GM21447 (cell line): ENCODE measurements around the gene RPRD1A.
"Not testable (repeated sequence)": the region's sequence is repeated elsewhere in the genome, so short reads cannot be mapped to it uniquely, and the experiment has no call there.

Experiments
- ATAC-seq: cut with Tn5 transposase; IDR thresholded peaks from one replicate; pipeline ENCODE4 v1.9.1; 2021; ENCODE audit not compliant: unreplicated experiment

Gene RPRD1A

DNA sequence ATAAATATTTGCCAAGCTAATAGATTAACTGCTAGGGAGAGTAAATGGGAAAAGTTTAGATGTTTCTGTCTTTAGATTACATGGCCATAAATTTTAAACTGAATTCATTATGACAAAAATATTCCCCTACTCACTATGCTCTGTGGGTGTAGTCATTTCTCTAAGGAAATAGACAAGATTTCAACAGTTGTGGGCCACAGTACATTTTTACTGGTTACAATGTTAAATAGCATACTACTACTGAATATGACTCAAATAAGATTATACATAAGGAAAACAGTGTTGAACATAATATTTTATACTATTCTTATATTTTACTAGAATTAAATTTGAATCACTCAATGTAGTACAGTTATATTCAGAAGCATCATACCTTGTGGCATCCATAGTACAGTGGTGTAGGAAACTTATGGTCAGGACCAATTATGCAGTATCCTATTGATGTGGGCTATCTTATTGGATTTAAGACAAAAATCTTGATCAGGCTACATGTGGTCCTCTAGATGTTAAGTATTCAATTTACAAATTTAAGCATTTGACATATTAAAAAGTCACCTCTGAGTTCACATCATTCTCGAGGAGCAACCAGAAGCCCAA is 33.0 kb downstream of the RPRD1A start:
- ATAC-seq, result no peak

DNA sequence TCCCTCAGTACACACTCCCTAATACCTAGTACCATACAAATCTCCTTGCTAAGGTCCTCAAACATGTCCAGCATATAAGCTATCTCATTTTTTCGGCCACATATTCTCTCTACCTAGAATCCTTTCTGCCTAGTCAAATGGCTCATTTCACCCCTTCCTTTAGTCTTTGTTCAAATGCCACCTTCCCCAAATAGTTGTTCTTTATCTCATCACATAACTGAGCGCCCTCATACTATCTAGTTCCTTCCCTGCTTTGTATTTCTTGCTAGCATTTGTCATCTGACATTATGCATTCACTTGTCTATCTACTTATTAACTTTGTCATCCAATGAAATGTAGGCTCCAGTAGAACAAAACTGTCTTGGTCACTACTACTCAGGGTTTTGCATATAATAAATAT is 35.5 kb downstream of the RPRD1A start:
- ATAC-seq, result no peak

DNA sequence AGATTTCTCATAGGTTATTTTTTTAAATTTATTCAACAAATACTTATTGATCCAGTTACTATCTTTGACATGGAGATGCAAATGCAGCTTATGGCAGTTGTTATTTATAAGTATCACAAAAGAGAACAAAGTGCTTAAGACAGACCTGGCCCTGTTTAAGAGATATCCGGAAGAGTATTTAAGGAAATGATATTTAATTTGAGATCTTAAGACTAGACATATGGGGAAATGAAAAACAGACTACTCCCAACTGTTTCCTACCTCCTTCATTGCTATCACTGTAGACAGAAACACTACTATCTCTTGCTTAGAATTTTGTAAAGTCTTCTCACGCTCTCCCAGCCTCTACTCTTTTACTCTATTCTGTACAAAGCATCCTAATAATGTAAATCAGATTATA is 36.0 kb downstream of the RPRD1A start:
- no peak for ATAC-seq

DNA sequence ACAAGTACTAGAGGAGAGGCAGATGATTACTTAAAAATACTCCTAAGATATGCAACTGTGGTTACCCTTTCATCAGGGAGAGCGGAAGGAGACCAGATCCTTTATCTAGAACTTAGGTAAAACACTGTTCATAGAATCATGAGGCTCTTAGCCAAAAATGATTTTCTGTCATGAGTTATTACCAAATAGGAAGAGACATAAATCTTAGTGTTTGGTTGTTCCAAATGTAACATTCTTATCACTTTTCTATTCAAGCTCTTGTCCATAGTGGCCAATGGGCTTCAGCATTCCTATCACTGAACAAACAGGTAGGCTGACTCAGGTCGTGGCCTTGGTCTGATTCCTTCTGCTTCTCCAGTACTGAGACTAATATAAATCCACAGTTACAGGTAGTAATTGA is 38.5 kb downstream of the RPRD1A start:
- no peak for ATAC-seq

DNA sequence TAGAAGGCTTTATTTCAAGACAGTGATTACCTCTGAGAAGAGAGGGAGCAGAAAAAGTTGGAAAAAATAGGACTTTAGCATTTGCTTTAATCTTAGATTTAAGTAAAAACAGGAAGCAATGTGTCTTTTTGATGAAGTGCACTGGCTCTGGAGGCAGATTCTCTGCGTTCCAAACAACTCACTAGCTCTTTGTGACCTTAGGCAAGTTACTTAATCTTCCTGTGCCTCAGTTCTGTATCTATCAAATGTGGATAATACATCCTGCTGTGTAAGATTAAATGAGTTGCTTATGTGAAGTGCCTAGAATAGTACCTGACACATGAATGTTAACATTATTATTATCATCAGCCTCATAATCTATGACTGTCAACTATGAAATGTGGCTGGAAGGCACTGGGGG is 42.3 kb downstream of the RPRD1A start:
- no peak for ATAC-seq

DNA sequence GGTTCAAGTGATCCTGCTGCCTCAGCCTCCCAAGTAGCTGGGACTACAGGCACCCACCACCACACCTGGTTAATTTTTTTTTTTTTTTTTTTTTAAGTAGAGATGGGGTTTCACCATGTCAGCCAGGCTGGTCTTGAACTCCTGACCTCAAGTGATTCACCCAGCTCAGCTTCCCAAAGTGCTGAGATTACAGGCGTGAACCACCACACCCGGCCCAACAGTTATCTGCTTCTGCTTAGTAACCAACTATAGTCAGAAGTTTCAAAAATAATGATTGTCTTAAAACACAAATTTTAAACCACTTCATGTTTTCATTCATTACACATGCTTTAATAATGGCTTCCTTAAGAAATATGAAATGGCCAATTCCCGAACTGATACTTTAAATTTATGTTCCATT is 43.1 kb downstream of the RPRD1A start:
- ATAC-seq, result not testable (repeated sequence)

DNA sequence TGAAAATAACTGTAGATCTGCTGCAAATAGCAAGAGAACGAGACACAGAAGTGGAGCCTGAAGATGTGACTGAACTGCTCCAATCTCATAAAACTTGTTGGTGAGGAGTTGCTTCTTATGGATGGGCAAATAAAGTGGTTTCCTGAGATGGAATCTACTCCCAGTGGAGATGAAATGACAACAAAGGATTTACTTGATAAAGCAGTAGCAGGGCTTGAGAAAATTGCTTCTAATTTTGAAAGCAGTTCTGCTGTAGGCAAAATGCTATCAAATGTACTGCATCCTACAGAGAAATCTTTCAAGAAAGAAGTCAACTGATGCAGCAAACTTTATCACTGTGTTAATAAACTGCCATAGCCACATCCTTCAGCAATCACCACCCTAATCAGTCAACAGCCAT is 44.0 kb downstream of the RPRD1A start:
- no peak for ATAC-seq

DNA sequence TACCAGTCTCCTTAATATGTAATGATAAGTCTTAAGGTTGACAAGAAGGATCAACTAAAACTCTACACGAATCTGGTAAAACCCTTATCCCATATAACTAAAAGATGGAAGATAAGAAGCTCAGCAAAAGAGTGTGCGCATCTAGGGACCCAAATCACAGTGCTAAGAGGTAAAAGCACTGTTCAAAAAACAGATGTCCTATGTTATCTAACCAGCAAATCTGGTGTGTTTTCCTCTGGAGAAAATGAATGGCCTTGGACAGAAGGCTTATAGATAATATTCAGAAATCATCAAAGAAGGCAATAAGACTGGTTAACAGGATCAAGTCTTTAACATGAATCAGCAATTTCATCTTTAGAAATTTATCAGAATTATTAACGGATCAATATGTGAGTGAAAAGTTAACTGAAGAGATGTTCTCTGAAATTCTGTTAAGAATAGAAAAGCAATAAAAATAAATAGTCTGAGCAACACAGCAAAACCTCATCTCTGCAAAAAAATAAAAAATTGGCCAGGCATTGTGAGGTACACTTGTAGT is 47.1 kb downstream of the RPRD1A start:
- no peak for ATAC-seq

DNA sequence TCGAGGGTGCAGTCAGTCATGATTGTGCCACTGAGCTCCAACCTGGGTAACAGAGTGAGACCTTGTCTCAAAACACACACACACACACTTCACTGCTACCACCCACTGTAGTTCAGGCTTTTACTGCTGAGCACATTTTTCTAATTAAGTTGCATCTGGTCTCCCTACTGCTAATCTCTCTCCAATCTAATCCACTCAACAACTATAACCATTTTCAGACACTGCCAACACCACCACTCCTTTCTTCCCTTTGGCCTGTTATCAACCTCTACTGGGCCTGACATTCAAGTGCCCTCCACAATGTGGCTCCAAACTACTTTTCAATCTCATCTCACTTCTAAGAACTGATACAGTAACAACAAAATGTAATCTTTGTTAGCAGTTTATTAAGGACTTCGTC is 50.1 kb downstream of the RPRD1A start:
- ATAC-seq, result no peak

DNA sequence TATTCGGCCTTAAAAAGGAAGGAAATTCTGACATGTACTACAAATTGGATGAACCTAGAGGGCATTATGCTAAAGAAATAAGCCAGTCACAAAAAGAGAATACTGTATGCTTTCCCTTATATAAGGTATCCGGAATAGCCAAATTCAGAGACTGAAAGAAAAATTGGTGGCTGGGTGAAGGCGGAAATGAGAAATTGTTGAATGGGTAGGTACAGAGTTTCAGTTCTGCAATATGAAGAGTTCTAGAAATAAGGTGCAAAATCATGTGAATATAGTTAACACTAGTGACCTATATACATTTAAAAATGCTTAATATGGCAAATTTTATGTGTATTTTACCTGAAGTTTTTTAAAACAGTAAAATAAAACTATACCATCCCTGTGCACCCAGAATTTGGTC is 51.7 kb downstream of the RPRD1A start:
- ATAC-seq, result peak; percentile 92

DNA sequence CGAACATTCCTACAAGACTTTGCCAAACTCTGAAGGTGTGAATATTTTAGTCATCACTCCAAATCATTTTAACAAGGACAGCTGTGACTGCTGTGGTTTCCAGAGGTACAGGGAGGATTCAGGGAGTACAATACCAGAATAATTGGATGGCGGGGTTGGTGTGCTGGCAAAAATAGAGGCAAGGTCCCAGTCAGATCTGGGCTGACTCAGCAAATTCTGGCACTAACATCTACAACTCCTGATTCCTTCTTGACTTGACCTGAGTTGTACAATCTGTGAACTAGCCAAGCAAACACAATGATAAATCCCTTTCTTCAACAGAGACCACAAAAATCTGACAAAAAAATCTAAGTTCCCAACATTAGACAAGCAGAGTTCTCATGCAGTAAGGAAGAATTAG is 54.5 kb downstream of the RPRD1A start:
- no peak for ATAC-seq

DNA sequence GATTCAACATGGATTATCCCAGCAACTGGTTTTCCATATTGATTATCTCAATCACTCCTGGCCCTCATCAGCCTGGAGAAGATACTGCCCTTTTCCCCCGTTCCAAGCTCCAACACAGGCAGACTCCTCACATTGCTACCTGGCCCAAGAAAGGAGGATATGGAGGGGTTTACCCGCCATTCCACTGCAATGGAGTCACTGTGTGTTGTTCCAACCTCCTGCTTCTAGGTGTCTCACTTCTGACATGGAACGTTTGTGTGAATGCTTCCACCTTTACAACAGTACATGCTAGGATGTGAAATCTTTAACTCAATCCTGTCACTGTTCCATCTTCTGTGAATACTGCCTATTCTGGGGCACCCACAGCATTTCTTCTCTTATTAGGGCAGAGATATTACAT is 58.1 kb downstream of the RPRD1A start:
- no peak for ATAC-seq

DNA sequence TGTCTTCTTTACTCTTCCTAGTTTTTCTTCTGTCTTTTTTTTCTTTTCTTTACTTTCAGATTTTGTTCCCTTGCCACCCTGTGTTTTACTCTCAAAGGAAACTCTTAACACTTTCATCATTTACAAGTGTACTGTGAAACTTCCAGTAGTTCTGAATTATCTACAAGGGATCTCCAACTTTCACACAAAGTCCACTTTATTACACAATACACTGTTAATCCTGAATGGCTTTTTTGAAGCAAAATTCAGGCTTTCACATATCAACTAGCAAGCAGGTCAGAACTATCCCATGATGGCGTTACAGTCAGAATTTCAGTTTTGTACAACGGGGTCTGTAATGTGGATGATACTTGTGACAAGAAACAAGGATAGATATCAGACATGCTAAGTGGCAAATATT is 60.4 kb downstream of the RPRD1A start:
- no peak for ATAC-seq

DNA sequence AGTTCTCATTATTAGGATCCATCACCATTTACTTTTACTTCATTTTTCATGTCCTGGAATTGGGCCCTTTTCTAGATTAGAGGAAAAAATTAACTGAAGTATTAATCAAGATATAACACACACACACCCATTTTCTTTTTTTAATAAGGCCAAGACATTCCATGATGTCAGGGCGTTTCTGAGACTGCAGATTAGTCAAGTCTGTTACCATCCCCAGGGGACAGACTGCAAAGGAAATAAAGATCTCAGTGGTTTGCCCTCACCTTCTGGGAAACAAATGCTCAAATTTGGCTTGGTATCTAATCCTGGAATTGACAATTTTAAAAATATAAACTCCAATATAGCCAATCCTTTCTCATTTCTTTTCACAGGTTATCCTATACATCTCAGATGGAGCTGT is 67.4 kb downstream of the RPRD1A start:
- no peak for ATAC-seq

DNA sequence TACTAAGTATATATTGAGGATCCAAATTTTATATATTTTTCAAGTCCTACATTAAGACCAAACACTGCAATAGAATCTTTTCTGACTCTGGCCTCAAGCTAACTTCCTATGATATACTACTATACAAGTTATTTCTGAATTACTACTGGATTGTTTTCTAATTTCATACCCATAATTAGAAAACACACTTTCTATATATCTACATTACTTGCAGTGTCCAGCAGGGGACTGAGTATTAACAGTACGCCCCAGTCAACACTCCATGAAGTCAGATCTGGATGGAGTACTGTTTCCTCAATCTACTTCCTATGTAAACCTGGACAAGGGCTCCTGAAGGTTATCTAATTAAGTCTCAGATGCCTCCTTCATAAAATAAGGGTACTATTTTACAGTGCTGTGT is 68.4 kb downstream of the RPRD1A start:
- ATAC-seq, result no peak

DNA sequence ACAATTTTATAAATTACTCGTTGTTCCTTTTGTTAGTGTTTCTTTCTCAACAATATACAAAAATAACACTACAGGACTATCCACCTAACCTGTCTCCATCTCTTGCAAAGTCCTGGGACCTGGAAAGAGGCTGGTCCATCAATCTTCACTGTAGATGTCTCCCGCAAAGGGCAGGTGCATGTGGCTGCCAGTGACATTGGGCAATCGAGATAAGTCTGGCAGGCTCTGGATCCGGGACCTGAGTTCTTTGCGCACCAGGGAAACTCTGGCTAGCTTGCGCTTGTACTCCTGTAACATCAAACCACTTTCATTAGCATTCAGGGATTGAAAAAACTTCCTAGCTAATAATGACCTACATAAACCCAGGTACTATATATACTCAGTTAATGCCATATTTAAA is 74.3 kb downstream of the RPRD1A start:
- ATAC-seq, result no peak

DNA sequence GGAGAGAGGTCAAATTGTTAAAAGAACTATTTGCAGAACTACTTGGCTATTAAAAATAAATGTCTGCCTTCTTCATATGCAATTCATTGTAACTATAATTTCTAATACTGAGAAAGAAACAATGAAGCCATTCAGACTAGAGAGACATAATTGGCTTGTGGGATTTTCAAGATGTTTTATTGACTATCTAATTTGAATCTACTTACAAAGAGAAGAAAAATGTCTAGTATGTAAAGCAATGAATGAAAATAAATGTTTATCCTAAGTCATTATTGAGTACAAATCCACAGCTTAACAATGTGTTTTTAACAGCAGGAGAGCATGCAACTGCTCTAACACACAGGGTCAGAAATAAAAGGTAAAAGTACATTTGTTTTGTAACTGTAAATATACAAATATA is 75.7 kb downstream of the RPRD1A start:
- no peak for ATAC-seq

DNA sequence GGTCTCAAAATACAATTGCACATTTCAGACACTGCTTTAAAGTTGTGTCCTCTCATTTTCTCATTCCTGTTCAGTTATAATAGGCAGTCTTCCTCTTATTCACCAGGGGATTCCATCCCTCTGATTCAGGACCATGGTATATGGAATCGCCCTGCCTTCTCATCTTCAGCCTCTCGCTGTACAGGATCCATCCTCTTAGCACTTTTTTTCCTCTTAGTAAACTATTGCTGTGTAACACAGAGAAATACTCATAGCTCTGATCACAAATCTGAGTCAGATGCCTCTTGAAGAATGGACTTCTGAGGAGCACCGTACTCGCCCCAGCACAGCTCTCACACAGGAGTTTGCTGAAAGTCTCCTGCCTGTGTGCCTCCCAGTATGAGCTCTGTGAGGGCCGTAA is 83.5 kb downstream of the RPRD1A start:
- ATAC-seq, result no peak

DNA sequence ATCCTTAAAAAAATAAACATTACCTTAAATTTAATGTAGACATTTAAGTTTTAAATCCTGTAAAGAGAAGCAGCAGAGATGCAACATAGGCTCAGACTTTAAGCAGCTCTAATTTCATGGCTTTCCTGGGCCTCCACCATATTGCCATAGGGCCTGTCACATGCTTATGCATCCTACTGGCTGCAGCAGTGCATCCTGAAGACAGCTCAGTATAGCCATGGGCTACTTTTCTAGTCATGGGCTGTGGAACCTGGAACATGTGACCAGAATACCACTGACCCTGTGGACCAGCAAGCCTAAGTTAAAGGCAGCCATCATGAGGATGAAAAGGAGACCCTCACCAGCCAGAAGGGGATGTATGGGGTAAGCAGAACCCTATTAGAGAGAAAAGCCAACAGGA is 84.2 kb downstream of the RPRD1A start:
- ATAC-seq, result no peak

DNA sequence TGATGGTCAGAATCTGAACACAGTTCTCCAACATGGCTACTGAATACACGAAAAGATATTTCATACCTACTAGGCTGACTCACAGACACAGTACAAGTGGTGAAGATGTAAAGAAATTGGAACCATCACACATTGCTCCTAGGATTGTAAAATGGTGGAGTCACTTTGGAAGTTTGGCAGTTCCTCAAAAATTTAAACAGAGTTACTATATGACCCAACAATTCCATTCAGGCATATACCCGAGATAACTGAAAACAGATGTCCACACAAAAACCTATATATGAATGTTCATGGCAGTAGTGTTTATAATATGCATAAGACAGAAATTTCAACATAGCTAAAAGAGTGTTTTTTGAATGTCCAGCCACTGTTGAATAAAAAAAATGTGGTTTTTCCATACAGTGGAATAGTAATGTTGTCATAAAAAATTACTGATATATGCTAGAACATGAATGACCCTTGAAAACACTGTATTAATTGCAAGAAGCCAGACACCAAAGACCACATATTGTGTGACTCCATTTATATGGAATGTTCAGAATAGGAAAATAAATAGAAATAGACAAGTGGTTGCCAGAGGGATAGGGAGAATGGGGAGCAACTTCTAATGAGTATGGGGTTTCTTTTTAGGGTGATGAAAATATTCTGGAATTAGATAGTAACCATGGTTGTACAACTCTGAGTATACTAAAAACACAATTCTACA is 84.8 kb downstream of the RPRD1A start:
- no peak for ATAC-seq

DNA sequence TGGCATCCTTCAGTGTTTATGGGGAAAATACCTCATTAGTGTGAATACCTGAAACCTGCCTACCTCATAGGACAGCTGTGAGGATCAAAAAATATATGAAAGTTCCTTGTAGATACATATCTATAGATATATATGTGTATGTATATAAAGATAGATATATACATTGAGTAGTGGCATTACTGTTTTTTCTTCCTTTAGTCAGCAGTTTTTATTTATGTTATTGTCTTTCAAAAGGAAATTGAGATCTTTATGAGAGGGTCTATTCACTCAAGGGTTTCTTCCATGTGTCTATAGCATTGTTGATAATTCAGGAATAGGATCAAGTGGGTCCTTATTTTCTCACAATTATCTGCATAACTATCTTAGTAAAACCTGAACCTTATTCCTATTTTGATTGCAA is 88.2 kb downstream of the RPRD1A start:
- no peak for ATAC-seq

DNA sequence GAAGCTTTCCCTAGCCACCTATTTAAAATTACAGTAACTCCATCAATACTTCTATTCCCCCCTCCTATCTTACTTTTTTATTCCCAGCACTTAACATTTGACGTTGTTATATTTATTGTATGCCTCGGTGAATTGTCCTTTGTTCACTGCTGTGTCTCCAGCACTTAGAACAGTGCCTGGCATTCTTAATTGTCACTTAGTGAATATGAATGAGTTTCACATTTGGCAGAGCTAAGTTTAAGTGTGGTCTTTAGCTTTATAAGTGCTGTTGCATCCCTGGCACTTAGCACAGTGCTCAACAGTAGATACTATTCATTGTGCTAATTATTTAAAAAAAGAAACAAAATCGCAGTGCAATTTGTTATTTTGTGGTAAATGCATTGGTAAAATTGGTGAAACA is 93.2 kb downstream of the RPRD1A start:
- no peak for ATAC-seq

DNA sequence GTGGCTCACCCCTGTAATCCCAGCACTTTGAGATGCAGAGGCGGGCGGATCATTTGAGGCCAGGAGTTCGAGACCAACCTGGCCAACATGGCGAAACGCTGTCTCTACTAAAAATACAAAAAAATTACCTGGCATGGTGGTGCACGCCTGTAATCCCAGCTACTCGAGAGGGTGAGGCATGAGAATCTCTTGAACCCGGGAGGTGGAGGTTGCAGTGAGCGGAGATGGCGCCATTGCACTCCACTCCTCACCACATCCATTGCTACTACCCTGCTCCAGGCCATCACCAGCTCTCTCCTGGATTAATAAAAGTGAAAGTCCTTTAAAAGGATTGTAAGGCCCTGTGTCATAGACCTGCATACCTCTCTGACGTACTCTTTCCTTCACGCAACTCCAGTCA is 93.7 kb downstream of the RPRD1A start:
- ATAC-seq, result no peak
